Measurements from ENCODE around the gene ANKAR.

DNA sequence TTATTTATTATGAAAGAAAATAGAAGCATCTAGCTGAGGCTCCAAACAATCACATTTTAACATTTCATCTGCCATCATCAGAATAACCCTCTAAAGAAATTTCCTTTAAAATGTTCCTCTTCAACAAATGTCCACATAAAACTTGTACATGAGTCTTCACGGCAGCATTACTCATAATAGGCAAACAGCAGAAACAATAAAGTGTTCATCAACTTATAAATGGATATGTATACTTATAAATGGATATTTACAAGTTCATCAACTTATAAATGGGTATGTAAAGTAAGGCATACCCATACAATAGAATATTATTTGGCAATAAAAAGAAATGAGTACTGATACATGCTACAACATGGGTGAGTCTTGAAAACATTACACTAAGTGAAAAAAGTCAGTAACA is 46.7 kb upstream of the ANKAR start:
- TF ChIP-seq, protein P1, sequence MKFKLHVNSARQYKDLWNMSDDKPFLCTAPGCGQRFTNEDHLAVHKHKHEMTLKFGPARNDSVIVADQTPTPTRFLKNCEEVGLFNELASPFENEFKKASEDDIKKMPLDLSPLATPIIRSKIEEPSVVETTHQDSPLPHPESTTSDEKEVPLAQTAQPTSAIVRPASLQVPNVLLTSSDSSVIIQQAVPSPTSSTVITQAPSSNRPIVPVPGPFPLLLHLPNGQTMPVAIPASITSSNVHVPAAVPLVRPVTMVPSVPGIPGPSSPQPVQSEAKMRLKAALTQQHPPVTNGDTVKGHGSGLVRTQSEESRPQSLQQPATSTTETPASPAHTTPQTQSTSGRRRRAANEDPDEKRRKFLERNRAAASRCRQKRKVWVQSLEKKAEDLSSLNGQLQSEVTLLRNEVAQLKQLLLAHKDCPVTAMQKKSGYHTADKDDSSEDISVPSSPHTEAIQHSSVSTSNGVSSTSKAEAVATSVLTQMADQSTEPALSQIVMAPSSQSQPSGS (CRISPR knock-in tag; IDR thresholded peaks at IDR 0.05; ENCODE audit: borderline replicate concordance, low read depth), result no peak
- no peak for TF ChIP-seq ETV6 (CRISPR knock-in tag; IDR thresholded peaks at IDR 0.05)

Measured in WTC11 (cell line).